Stimulated activated naive B cell treated with anti-CD40 and anti-IgM and Interleukin-4, amounts not matched to agents 10 μg/mL and 1 μg/mL and 100 μg/mL, for 72 hours (primary cell): ENCODE data around the gene C5orf63.
"Not testable (repeated sequence)": the region's sequence is repeated elsewhere in the genome, so short reads cannot be mapped to it uniquely, and the experiment has no call there.

Experiments
- ATAC-seq, 2 donors: fragments of 150-1000 bp; cut with Tn5 transposase; replicated peaks; 2 replicates each; pipeline ENCODE4 v1.10.0; 2021; ENCODE audit warnings: moderate library complexity in 1 of 2
- DNase-seq: peaks from one replicate; pipeline ENCODE4 v3.0.0; 2021
- H3K27ac Mint-ChIP-seq: one replicate; pipeline ENCODE4 v1.8.0; 2022; ENCODE audit warnings: mild to moderate bottlenecking, mixed read lengths
- H3K27me3 Mint-ChIP-seq, 2 donors: one replicate each; pipeline ENCODE4 v1.8.0; 2022; ENCODE audit warnings: mixed read lengths in 2 of 2
- H3K36me3 Mint-ChIP-seq, 2 donors: one replicate each; pipeline ENCODE4 v1.8.0; 2022; ENCODE audit warnings: mixed read lengths in 2 of 2, mild to moderate bottlenecking in 1 of 2
- H3K4me1 Mint-ChIP-seq, 2 donors: one replicate each; pipeline ENCODE4 v1.8.0; 2022; ENCODE audit warnings: mixed read lengths in 2 of 2, mild to moderate bottlenecking in 1 of 2
- H3K4me3 Mint-ChIP-seq, 2 donors: one replicate each; pipeline ENCODE4 v1.8.0; 2022; ENCODE audit warnings: mild to moderate bottlenecking in 2 of 2, mixed read lengths in 2 of 2, moderate library complexity in 1 of 2
- H3K9me3 Mint-ChIP-seq, 2 donors: one replicate each; pipeline ENCODE4 v1.8.0; 2022; ENCODE audit warnings: mixed read lengths in 2 of 2, mild to moderate bottlenecking in 1 of 2

Gene C5orf63

DNA sequence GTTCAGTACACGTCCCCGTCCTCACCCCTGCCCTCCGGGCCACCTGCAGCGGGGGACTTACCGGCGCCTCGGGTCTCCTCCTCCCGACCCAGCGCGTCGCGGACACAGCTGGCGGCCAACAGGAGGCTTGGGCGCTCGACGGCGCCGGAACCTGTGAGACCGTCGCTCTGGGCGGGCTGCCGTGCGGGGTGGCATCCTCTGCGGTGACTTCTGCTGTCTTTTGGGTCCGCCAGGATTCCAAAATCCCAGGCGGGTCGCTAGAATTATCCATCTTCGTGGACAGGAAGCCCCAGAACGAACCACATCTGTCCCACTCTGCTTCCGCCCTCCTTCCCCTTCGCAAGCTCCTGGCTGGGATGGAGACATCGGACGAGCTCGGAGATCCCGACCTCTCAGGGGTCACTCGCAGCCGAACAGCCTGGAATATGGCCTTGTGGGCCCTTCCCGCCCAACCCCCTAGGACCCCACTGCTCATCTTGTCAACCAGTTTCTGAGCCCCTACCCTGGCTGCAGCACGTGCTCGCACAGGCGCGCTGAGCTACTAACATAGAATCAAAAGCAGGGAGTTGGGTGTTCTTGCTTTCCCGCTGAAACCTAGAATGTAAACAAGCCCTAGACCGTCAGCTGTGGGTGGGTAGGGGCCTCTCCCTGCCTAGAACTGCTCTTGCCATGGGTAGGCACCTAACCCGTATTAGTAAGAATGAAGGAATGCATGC, 42.0 kb downstream of the C5orf63 start:
- Mint-ChIP-seq H3K36me3 (peaks cover 9 to 12% of the 10 kb centered on the region in 2 donors), H3K27ac (peak overlapping the region; percentile 97), H3K4me3 (peak overlapping the region; percentile 89 to 98), H3K4me1 (peaks cover 16 to 45% of the 10 kb centered on the region in 2 donors), H3K27me3 (no peaks in the 10 kb centered on the region), H3K9me3 (no peaks in the 10 kb centered on the region)
- no peak for DNase-seq
- peak; percentile 31 to 41 for ATAC-seq

DNA sequence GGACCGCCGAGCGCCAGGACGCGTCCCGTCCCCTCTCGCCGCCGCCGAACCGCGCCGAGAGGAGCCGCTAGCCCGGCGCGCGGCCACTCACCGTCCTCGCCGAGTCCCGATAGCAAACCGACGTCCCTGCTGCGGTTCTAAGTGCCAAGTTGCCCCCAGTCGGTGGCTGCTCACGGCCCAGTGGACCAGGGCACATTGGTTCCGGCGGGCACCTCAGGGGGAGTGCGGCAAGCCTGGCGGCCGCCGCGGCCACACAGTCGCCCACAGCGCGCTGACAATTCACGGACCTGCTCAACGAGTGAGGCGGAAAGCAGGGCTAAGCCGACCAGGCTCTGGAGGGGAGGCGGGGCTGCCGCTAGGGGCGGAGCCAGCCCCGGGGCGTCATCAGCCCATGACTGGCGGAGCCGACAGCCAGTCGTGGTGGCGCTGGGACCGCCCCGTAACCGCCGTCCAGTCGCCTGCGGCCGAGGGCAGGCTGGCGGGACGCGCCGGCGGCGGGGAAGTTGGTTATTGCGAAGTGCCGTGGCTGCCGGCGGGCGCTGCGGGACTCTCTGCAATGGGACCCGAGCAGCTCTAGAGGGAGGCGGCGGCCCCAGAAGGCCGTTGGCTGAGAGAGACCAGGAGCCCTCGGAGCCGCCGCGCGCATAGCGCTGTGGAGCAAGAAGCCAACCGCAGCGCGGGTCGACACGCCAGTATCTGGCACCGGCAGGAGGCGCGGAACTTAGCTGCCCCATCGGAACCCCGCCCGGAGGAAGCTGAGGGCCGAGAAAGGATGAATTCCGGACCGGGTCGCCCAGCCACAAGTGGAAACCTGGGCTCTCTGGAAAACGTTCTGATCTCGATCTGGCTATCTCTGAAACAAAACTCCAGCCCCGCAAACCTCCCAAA, 42.8 kb downstream of the C5orf63 start, which contains the start of gene MARCHF3:
TSS of gene MARCHF3 (minus strand) at position 300 of the 888 bp plus-strand sequence. CDS start 112,387 bp downstream, outside the sequence.
- DNase-seq (peak; percentile 97), ATAC-seq (peak; percentile 93 to 94)
- Mint-ChIP-seq H3K27ac (peak within 1 kb of the TSS; percentile 97), H3K9me3 (no peaks in the 10 kb centered on the region), H3K27me3 (no peaks in the 10 kb centered on the region), H3K4me1 (peaks cover 19 to 53% of the 10 kb centered on the region in 2 donors), H3K4me3 (peak within 1 kb of the TSS; percentile 89 to 98), H3K36me3 (peaks cover 8 to 11% of the 10 kb centered on the region in 2 donors)

DNA sequence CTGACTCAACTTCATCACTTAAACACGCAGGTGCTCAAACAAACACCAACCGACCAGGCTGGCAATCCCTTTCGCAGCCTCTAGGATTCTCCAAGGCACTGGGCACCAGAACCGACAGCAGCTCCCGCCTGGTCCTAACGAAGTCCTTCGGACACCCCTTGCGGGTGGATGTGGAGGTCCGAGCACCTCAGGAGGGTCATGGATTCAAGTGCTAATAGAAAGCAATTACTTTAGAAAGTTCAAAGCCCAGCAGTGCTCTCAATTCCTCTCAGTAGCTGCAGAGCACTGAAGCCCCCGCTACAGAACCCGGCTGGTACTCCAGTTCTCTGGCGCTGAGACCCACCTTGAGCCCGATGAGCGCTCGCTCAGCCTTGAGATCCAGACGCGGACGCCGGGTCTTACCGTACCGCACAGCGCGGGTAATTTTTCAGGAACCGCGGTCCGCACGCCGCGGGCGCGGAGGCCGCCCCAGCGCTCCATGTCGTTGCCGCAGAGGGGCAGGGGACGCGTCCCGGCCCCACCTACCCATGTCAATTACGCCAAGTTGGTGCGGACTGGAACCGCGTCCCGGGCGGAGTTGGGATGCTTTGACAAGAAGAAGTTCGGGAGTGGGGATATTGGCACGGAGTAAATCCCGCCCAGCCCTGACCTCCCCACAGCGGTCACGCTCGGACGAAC, 43.6 kb downstream of the C5orf63 start:
- Mint-ChIP-seq H3K4me1 (peaks cover 21 to 56% of the 10 kb centered on the region in 2 donors), H3K27me3 (no peaks in the 10 kb centered on the region), H3K27ac (peak overlapping the region; percentile 89), H3K36me3 (peaks cover 8 to 11% of the 10 kb centered on the region in 2 donors), H3K4me3 (peak overlapping the region; percentile 89 to 98), H3K9me3 (no peaks in the 10 kb centered on the region)
- ATAC-seq (peak; percentile 30 to 33), DNase-seq (peak; percentile 47)

DNA sequence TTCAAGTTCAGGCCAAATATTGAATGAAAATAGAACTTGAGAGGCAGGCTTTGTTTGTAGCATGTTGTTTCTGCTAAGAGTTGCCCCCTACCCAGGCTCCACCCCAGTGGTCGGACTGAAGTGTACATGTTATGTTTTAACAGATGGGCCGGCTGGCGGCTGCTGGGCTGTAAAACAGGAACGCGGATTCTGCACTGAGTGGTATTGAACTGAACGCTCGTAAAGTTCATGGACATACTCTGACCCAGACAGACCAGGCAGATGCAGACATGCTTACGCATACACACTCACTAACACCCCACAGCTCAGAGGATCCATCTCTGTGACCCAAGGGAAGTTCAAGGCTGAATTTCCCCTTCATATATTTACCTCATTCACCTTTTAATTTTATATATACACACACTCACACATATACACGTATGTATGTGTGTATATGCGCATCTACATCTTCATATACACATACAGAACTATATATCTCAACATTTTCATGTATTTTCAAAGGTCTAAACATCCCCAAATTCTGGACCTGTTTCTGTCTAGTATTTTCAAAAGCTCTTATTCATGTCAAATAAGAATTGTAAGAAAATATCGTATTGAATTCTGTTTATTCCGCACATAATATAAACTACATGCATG, 44.4 kb downstream of the C5orf63 start:
- no peaks in the 10 kb centered on the region for H3K9me3 Mint-ChIP-seq
- H3K4me1 Mint-ChIP-seq = peaks cover 25 to 58% of the 10 kb centered on the region in 2 donors
- peaks cover 13 to 15% of the 10 kb centered on the region in 2 donors for H3K36me3 Mint-ChIP-seq
- ATAC-seq = peak; percentile 33 to 40
- DNase-seq = peak; percentile 18
- peak overlapping the region; percentile 89 to 98 for H3K4me3 Mint-ChIP-seq
- H3K27me3 Mint-ChIP-seq = no peaks in the 10 kb centered on the region
- peak overlapping the region; percentile 89 for H3K27ac Mint-ChIP-seq

DNA sequence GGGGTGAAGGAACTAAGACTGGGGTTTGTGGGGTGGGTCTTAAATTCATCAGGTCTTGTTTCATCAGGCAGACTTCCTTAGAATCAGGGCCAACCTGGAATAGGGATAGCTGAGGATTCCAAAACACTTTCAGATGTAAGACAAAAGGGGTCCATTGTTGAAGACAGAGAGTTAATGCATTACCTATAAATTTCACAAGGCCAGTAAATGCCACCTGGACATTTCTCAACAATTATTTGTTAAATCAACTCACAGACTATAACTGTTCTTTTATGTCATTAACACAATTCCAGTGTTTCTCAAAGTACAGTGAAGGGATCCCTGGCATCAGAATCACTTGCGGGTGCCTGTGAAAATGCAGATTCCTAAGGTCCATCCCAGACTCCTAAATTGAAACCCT, 45.8 kb downstream of the C5orf63 start:
- Mint-ChIP-seq H3K27ac (no peak overlapping the region), H3K4me3 (peak overlapping the region in 1 of 2 donors; percentile 32), H3K9me3 (no peaks in the 10 kb centered on the region)

DNA sequence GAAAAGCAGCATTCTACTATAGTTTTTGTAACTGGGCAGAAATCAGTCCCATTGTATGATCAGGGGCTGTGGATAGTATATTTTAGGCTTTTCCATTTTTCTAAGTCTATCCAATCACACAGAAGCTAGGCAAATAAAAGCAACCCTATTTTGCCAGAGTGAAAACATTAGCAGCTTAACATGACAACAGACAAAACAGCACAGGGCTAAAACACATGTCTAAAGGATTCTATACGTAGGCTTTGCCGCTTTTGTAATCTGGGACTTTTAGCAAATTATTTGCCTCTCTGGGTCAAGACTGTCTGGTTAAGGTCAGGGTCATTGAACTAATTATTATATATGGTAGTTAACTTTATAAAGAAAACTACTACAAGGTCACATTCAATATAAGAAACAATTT, 47.1 kb downstream of the C5orf63 start:
- Mint-ChIP-seq H3K27me3 (no peaks in the 10 kb centered on the region), H3K4me1 (peaks cover 31 to 70% of the 10 kb centered on the region in 2 donors), H3K9me3 (no peaks in the 10 kb centered on the region), H3K4me3 (no peak overlapping the region), H3K27ac (no peak overlapping the region), H3K36me3 (peaks cover 21 to 27% of the 10 kb centered on the region in 2 donors)
- no peak for DNase-seq
- ATAC-seq = no peak

More for the DNA sequence above, 45.8 kb downstream of the C5orf63 start:
- Mint-ChIP-seq H3K4me1 (peaks cover 27 to 67% of the 10 kb centered on the region in 2 donors), H3K27me3 (no peaks in the 10 kb centered on the region), H3K36me3 (peaks cover 16 to 18% of the 10 kb centered on the region in 2 donors)
- ATAC-seq = no peak
- DNase-seq = no peak

DNA sequence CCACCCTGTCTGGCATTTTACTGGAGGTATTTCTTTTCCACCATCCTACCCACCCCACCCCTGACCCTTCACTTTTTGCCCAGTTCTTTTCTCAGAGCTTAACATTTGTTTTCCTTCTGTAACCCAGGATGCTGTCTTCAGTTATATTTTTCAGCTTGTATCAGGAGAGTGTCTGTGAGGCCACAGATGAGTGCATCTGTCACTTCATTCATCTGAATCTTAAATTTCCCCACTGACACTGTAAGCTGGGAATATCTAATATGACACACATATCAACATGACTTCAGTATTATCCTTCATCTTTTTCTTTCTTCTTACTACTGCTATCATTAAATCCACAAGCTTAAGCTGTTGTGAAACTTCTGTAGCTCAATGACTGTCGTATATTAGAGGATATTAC, 47.8 kb downstream of the C5orf63 start:
- H3K4me1 Mint-ChIP-seq = peaks cover 32 to 77% of the 10 kb centered on the region in 2 donors
- DNase-seq (no peak), ATAC-seq (no peak)
- H3K36me3 Mint-ChIP-seq = peaks cover 21 to 31% of the 10 kb centered on the region in 2 donors
- no peaks in the 10 kb centered on the region for H3K9me3 Mint-ChIP-seq
- H3K4me3 Mint-ChIP-seq = peak overlapping the region in 1 of 2 donors; percentile 1
- no peaks in the 10 kb centered on the region for H3K27me3 Mint-ChIP-seq
- no peak overlapping the region for H3K27ac Mint-ChIP-seq

DNA sequence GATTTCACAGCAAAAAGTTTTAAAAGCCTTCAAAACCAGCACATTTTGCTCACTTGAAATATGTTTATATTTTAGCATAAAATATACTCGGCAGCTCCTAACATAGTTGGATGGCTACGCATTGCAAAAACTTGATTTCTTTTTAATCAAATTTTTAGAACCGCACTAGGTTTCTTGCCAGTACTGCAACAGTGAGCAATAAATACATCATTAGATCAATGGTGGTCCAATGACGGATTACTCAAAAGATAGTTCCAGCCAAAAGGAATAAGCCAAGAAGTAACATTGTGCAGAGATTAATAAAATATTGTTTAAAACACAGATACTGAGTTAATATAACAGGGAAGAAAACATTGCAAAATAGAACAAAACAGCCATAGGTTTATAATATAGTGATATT, 48.5 kb downstream of the C5orf63 start:
- H3K36me3 Mint-ChIP-seq = peaks cover 21 to 36% of the 10 kb centered on the region in 2 donors
- H3K4me1 Mint-ChIP-seq = peaks cover 35 to 83% of the 10 kb centered on the region in 2 donors
- no peak overlapping the region for H3K4me3 Mint-ChIP-seq
- H3K27ac Mint-ChIP-seq = no peak overlapping the region
- H3K27me3 Mint-ChIP-seq = no peaks in the 10 kb centered on the region
- no peak for DNase-seq
- no peak for ATAC-seq
- no peaks in the 10 kb centered on the region for H3K9me3 Mint-ChIP-seq

DNA sequence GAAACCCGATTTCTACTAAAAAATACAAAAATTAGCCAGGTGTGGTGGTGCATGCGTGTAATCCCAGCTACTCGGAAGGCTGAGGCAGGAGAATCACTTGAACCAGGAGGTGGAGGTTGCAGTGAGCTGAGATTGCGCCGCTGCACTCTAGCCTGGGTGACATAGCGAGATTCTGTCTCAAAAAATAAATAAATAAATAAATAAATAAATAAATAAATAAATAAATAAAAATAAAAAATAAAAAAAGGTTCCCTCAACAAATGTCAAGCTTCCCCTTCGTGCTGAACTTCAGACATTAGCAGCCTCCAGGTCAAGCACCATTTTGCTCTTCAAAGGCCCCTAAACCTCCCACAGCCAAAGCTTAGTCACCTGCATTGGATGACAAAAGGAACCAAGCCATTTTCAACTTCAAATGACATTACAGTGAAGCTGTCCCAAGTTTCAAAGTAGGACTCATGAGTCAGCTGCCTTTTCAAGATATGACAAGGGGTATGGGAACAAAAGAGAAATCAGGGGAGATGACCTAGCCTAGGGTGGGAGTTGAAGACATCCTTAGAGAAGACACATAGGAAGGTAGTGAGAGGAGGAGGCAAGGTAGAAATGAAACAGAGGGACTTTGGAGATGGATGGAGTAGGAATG, 49.6 kb downstream of the C5orf63 start:
- H3K27me3 Mint-ChIP-seq, H3K9me3 Mint-ChIP-seq, DNase-seq, H3K4me3 Mint-ChIP-seq, H3K27ac Mint-ChIP-seq: not testable (repeated sequence)
- peaks cover 17 to 33% of the 10 kb centered on the region in 2 donors for H3K36me3 Mint-ChIP-seq
- H3K4me1 Mint-ChIP-seq = peaks cover 40 to 84% of the 10 kb centered on the region in 2 donors
- ATAC-seq = peak; percentile 38 to 57

DNA sequence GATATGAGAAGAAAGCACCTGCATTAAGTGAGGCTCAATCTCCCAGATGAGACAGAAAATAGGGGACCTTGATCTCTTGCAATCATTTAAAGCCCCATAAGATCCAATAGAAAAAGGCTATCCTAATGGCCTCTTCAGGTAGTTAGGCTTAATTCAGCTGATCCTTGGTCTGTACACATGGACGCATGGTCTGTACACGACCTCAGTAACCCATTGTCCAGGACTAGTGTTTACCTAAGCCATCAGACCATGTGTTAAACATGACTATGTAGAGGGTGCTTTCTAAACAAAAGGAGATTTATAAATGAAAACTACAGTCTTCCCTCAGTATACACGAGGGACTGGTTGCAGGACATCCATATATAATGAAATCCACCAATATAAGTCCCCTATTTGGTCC, 50.5 kb downstream of the C5orf63 start:
- ATAC-seq (no peak), DNase-seq (no peak)
- H3K9me3 Mint-ChIP-seq = peaks cover 0 to 2% of the 10 kb centered on the region in 2 donors
- no peak overlapping the region for H3K4me3 Mint-ChIP-seq
- H3K27me3 Mint-ChIP-seq = no peaks in the 10 kb centered on the region
- H3K27ac Mint-ChIP-seq = no peak overlapping the region
- H3K4me1 Mint-ChIP-seq = peaks cover 42 to 86% of the 10 kb centered on the region in 2 donors
- peaks cover 18 to 36% of the 10 kb centered on the region in 2 donors for H3K36me3 Mint-ChIP-seq

DNA sequence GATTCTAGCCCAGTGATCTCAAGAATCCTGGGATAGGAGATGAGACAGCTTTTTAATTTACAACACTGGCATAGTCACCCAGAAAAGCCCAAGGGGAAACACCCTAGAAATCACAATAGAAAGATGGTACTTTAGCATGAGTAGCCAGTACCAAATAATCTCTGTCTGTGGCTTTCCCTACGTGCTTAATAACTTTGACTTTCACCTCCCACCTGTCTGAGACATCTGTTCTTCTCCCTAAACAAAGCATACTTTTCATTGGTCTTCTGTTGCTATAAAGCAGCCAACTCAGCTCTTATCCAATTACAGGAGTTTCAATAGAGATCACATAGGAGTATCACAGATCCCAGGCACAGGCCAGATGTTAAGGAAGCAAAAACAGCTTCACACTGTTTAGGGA, 53.4 kb downstream of the C5orf63 start:
- no peak for DNase-seq
- Mint-ChIP-seq H3K4me3 (no peak overlapping the region), H3K9me3 (peaks cover 0 to 3% of the 10 kb centered on the region in 2 donors), H3K27ac (no peak overlapping the region), H3K27me3 (no peaks in the 10 kb centered on the region), H3K36me3 (peaks cover 18 to 39% of the 10 kb centered on the region in 2 donors), H3K4me1 (peaks cover 40 to 69% of the 10 kb centered on the region in 2 donors)
- ATAC-seq = peak; percentile 86 to 88

DNA sequence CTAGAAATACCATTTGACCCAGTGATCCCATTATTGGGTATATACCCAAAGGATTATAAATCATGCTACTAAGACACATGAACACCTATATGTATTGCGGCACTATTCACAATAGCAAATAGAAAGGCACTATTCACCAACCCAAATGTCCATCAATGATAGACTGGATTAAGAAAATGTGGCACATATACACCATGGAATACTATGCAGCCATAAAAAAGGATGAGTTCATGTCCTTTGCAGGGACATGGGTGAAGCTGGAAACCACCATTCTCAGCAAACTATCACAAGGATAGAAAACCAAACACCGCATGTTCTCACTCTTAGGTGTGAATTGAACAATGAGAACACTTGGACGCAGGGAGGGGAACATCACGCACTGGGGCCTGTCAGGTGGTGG, 56.6 kb downstream of the C5orf63 start:
- H3K36me3 Mint-ChIP-seq = peaks cover 11 to 25% of the 10 kb centered on the region in 2 donors
- not testable (repeated sequence) for H3K27ac Mint-ChIP-seq, H3K4me3 Mint-ChIP-seq, H3K9me3 Mint-ChIP-seq, ATAC-seq, DNase-seq, H3K27me3 Mint-ChIP-seq
- peaks cover 43 to 68% of the 10 kb centered on the region in 2 donors for H3K4me1 Mint-ChIP-seq

DNA sequence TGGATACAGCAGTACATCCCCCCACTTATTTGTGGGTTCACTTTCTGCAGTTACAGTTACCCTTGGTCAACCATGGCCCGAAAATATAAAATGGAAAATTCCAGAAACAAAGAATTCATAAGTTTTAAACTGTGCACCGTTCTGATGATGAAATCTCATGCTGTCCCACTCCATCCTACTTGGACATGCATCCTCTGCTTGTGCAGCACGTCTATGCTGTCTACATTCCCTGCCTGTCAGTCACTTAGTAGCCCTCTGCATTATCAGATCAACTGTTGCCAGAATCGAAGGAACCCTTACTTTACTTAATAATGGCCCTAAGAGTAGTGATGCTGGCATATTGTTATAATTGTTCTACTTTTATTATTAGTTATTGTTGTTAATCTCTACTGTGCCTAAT, 57.6 kb downstream of the C5orf63 start:
- DNase-seq = no peak
- H3K4me1 Mint-ChIP-seq = peaks cover 38 to 64% of the 10 kb centered on the region in 2 donors
- H3K27ac Mint-ChIP-seq = peak overlapping the region; percentile 17
- ATAC-seq = no peak
- no peak overlapping the region for H3K4me3 Mint-ChIP-seq
- H3K27me3 Mint-ChIP-seq = no peaks in the 10 kb centered on the region
- peaks cover 8 to 18% of the 10 kb centered on the region in 2 donors for H3K36me3 Mint-ChIP-seq
- H3K9me3 Mint-ChIP-seq = peaks cover 0 to 3% of the 10 kb centered on the region in 2 donors
